Hepatocyte (in vitro differentiated cells): Measurements from ENCODE around the gene LOXHD1. TPM values are rescaled to one million over a fixed set of nuclear protein-coding genes. Genes with fewer than 3 reads are reported as not detected.

Source experiments
- DNase-seq: peaks from one replicate; pipeline ENCODE4 v3.0.0-alpha.2; 2016; ENCODE audit warnings: low spot score
- H2AFZ ChIP-seq: fragments of 200-600 bp; sonication (generic); 2 replicates; pipeline ENCODE4 v1.6.0; 2016; ENCODE audit warnings: antibody characterized with exemption, mild to moderate bottlenecking
- H3K27ac ChIP-seq: fragments of 200-600 bp; sonication (generic); 2 replicates; pipeline ENCODE4 v1.5.1; 2016; ENCODE audit warnings: mild to moderate bottlenecking
- H3K27me3 ChIP-seq: fragments of 200-600 bp; sonication (generic); 2 replicates; pipeline ENCODE4 v1.6.1; 2016
- H3K36me3 ChIP-seq: fragments of 200-600 bp; sonication (generic); replicated peaks from 2 replicates; pipeline ENCODE4 v1.5.1; 2016; ENCODE audit warnings: low read depth; ENCODE audit not compliant: insufficient read depth
- H3K4me1 ChIP-seq: fragments of 200-600 bp; sonication (generic); 2 replicates; pipeline ENCODE4 v1.5.1; 2016; ENCODE audit warnings: mild to moderate bottlenecking, moderate library complexity; ENCODE audit not compliant: insufficient read depth
- H3K4me2 ChIP-seq: fragments of 200-600 bp; sonication (generic); 2 replicates; pipeline ENCODE4 v1.6.0; 2016
- H3K4me3 ChIP-seq: fragments of 200-600 bp; sonication (generic); 2 replicates; pipeline ENCODE4 v1.5.1; 2016; ENCODE audit warnings: mild to moderate bottlenecking
- H3K79me2 ChIP-seq: fragments of 200-600 bp; sonication (generic); 2 replicates; pipeline ENCODE4 v1.6.0; 2017; ENCODE audit warnings: mild to moderate bottlenecking
- H3K9me2 ChIP-seq: fragments of 200-600 bp; sonication (generic); replicated peaks from 2 replicates; pipeline ENCODE4 v1.6.0; 2017; ENCODE audit warnings: mild to moderate bottlenecking; ENCODE audit not compliant: insufficient read depth
- H3K9me3 ChIP-seq: fragments of 200-600 bp; sonication (generic); 2 replicates; pipeline ENCODE4 v1.5.1; 2016; ENCODE audit warnings: low read depth, mild to moderate bottlenecking
- H4K20me1 ChIP-seq: fragments of 200-600 bp; sonication (generic); 2 replicates; pipeline ENCODE4 v1.6.0; 2016; ENCODE audit warnings: mild to moderate bottlenecking; ENCODE audit not compliant: insufficient read depth, poor library complexity, severe bottlenecking
- CTCF ChIP-seq: fragments of 200-600 bp; sonication (generic); IDR thresholded peaks from 2 replicates; pipeline ENCODE4 v1.5.1; 2016; ENCODE audit warnings: antibody characterized with exemption, mild to moderate bottlenecking; ENCODE audit not compliant: poor library complexity
- EZH2 ChIP-seq: fragments of 200-600 bp; sonication (generic); IDR thresholded peaks from 2 replicates; pipeline ENCODE4 v1.6.1; 2016; ENCODE audit warnings: antibody characterized with exemption, mild to moderate bottlenecking, borderline replicate concordance
- EZH2phosphoT487 ChIP-seq: fragments of 200-600 bp; sonication (generic); IDR thresholded peaks from one replicate; pipeline ENCODE4 v1.6.1; 2018; ENCODE audit warnings: antibody characterized with exemption, mild to moderate bottlenecking, low read depth, moderate library complexity; ENCODE audit not compliant: unreplicated experiment, severe bottlenecking
- WGBS: methylation state at CpG from one replicate; pipeline ENCODE4 v1.1.6; 2016; ENCODE audit warnings: low lambda C conversion rate; ENCODE audit errors: missing lambda C conversion rate; 5-methylcytosine and 5-hydroxymethylcytosine counted together
- polyA plus RNA-seq: library from polyadenylated mRNA; unstranded; fragments of >200 nt; fragmentation: Nextera tagmentation; extraction: Ambion mirVana; gene quantifications from 2 replicates; pipeline ENCODE4 v1.2.1, GENCODE V29; 2016
- total RNA-seq: library from RNA; depleted of rRNA; stranded (reverse); fragments of >200 nt; gene quantifications from 2 replicates; pipeline ENCODE4 v1.2.3, GENCODE V29; 2014

Gene LOXHD1
- total and polyA plus RNA-seq, 2 experiments from 2014 or later, result not detected

DNA sequence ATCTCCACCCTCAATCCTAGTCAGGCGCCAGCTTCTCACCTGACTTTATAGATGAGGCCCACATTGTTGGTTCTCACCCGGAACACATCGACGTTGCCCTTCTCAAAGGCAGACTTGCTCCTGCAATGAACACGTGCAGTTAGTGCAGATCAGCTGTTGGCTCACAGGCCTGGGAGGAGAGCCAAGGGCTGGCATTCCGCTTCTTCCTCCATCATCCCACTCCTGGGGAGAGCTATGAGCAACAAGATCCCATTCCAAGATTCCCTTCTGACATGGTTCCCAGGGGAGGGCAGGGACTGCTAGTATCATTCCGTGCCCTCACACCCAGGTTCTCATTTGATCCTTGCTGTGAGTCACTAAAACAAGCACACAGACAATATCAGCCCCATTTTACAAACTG lies 15.1 kb downstream of the LOXHD1 start:
- Histone ChIP-seq H3K79me2 (no peaks in the 10 kb centered on the region), H3K27ac (no peak overlapping the region), H3K4me2 (no peak overlapping the region), H3K4me3 (no peak overlapping the region), H2AFZ (no peak overlapping the region), H3K9me2 (no peaks in the 10 kb centered on the region), H3K4me1 (no peaks in the 10 kb centered on the region), H3K9me3 (no peaks in the 10 kb centered on the region), H3K36me3 (no peaks in the 10 kb centered on the region), H3K27me3 (no peaks in the 10 kb centered on the region), H4K20me1 (no peaks in the 10 kb centered on the region)
- 89% methylated on average over 7 of the region's 7 CpGs for WGBS
- DNase-seq, result no peak
- TF ChIP-seq EZH2phosphoT487 (no peak), EZH2 (no peak), CTCF (no peak)

GRCh38 chr18:46639386-46639785 lies 17.6 kb downstream of the LOXHD1 start:
- H3K79me2 ChIP-seq, result no peaks in the 10 kb centered on the region
- WGBS, result 95% methylated on average over 6 of the region's 6 CpGs

GRCh38 chr18:46636040-46636630 lies 20.9 kb downstream of the LOXHD1 start:
- Histone ChIP-seq H3K27ac (no peak overlapping the region), H3K27me3 (no peaks in the 10 kb centered on the region), H3K36me3 (no peaks in the 10 kb centered on the region), H3K4me1 (no peaks in the 10 kb centered on the region), H3K79me2 (no peaks in the 10 kb centered on the region), H2AFZ (no peak overlapping the region), H3K4me2 (no peak overlapping the region), H3K9me2 (no peaks in the 10 kb centered on the region), H3K4me3 (no peak overlapping the region), H4K20me1 (no peaks in the 10 kb centered on the region), H3K9me3 (no peaks in the 10 kb centered on the region)
- DNase-seq, result no peak
- WGBS, result 90% methylated on average over 7 of the region's 7 CpGs
- no peak for TF ChIP-seq EZH2phosphoT487
- no peak for TF ChIP-seq CTCF
- no peak for TF ChIP-seq EZH2

More at GRCh38 chr18:46639386-46639785, 17.6 kb downstream of the LOXHD1 start:
- H4K20me1 ChIP-seq, result no peaks in the 10 kb centered on the region
- no peaks in the 10 kb centered on the region for H3K9me2 ChIP-seq
- no peaks in the 10 kb centered on the region for H3K9me3 ChIP-seq
- no peak overlapping the region for H2AFZ ChIP-seq
- H3K4me2 ChIP-seq, result no peak overlapping the region
- TF ChIP-seq CTCF (no peak), EZH2phosphoT487 (no peak), EZH2 (no peak)
- H3K36me3 ChIP-seq, result no peaks in the 10 kb centered on the region
- no peak for DNase-seq
- no peak overlapping the region for H3K4me3 ChIP-seq
- H3K27me3 ChIP-seq, result no peaks in the 10 kb centered on the region
- H3K4me1 ChIP-seq, result no peaks in the 10 kb centered on the region
- no peak overlapping the region for H3K27ac ChIP-seq
